ENCODE measurements around the gene SEMA6A.

SEMA6A gene

GRCh38 chr5:116575326-116576052 is 866 bp upstream of the SEMA6A start:
- DNase-seq = no peak

GRCh38 chr5:116573702-116574366 is 789 bp downstream of the SEMA6A start:
- DNase-seq = no peak

GRCh38 chr5:116573279-116573701 is 1.3 kb downstream of the SEMA6A start:
- DNase-seq = no peak

- peak; percentile 6 for DNase-seq
These were observed 2.0 kb downstream of the SEMA6A start for GRCh38 chr5:116572350-116573278.

GRCh38 chr5:116571568-116572349 is 2.9 kb downstream of the SEMA6A start:
- no peak for DNase-seq

- no peak for DNase-seq
These were observed 4.6 kb downstream of the SEMA6A start for GRCh38 chr5:116569999-116570398.

- DNase-seq = no peak
These were observed 7.5 kb downstream of the SEMA6A start for GRCh38 chr5:116567106-116567505.

- no peak for DNase-seq
These were observed 8.4 kb downstream of the SEMA6A start for GRCh38 chr5:116566251-116566650.

GRCh38 chr5:116564756-116565490 is 9.7 kb downstream of the SEMA6A start:
- no peak for DNase-seq

- DNase-seq = no peak
These were observed 10.3 kb downstream of the SEMA6A start for GRCh38 chr5:116564312-116564711.

GRCh38 chr5:116563736-116564308 is 10.8 kb downstream of the SEMA6A start:
- no peak for DNase-seq

- DNase-seq = no peak
These were observed 12.0 kb downstream of the SEMA6A start for GRCh38 chr5:116562669-116563068.

GRCh38 chr5:116561658-116562057 is 13.0 kb downstream of the SEMA6A start:
- DNase-seq = no peak

GRCh38 chr5:116559673-116560164 is 14.9 kb downstream of the SEMA6A start:
- no peak for DNase-seq

GRCh38 chr5:116559239-116559638 is 15.4 kb downstream of the SEMA6A start:
- no peak for DNase-seq

- DNase-seq = no peak
These were observed 16.9 kb downstream of the SEMA6A start for GRCh38 chr5:116557669-116558271.

GRCh38 chr5:116554764-116555163 is 19.9 kb downstream of the SEMA6A start:
- no peak for DNase-seq

- no peak for DNase-seq
These were observed 21.3 kb downstream of the SEMA6A start for GRCh38 chr5:116553366-116553765.

GRCh38 chr5:116550082-116550481 is 24.5 kb downstream of the SEMA6A start:
- no peak for DNase-seq

GRCh38 chr5:116546743-116547124 is 27.9 kb downstream of the SEMA6A start:
- no peak for DNase-seq

All from NCI-H510A (cell line).